ENCODE results near the gene RRP1B. TPM values are rescaled to one million over a fixed set of nuclear protein-coding genes. Genes with fewer than 3 reads are reported as not detected.
"Not testable (repeated sequence)": the region's sequence is repeated elsewhere in the genome, so short reads cannot be mapped to it uniquely, and the experiment has no call there.

RRP1B gene
- total and polyA plus RNA-seq, 2 donors (not counting 1 experiment from before 2014, with no cell fraction given) = 6.0 to 22.4 TPM

- Mint-ChIP-seq H3K27me3 (peaks cover 24% of the 10 kb centered on the region), H3K4me1 (peaks cover 24% of the 10 kb centered on the region)
- ATAC-seq (ENCODE audit: low read depth); intact Hi-C loops (cut with micrococcal nuclease); H3K27ac Mint-ChIP-seq; H3K4me3 ChIP-seq (ENCODE audit: control extremely low read depth in 1 of 5, extremely low read depth in 1 of 5, insufficient read depth in 1 of 5, low read depth in 2 of 5, low read length in 4 of 5); H3K27ac ChIP-seq (ENCODE audit: low read length in 2 of 2); H3K79me2 ChIP-seq (ENCODE audit: control insufficient read depth, insufficient read depth, low read length); H4K20me1 ChIP-seq (ENCODE audit: control insufficient read depth, insufficient read depth, low read length, poor library complexity, severe bottlenecking); H3K9ac ChIP-seq (ENCODE audit: low read length); DNase-seq; H3K4me2 ChIP-seq (replicated peaks; ENCODE audit: low read depth, low read length, poor library complexity, severe bottlenecking); H3K9me3 Mint-ChIP-seq (ENCODE audit: insufficient read depth); H3K4me3 Mint-ChIP-seq; H3K9me3 ChIP-seq (ENCODE audit: control extremely low read depth in 1 of 3, control insufficient read depth in 2 of 3, insufficient read depth in 1 of 3, low read length in 2 of 3); H3K36me3 ChIP-seq (replicated peaks in 1 of 2; ENCODE audit: control extremely low read depth in 1 of 2, control insufficient read depth in 1 of 2, extremely low read depth in 1 of 2, insufficient read depth in 2 of 2, low read length in 1 of 2); H2AFZ ChIP-seq (ENCODE audit: insufficient read depth, low read depth, low read length, poor library complexity, severe bottlenecking): not testable (repeated sequence)
- H3K4me1 ChIP-seq (ENCODE audit: control insufficient read depth in 2 of 2, insufficient read depth in 2 of 2, low read length in 2 of 2) = peaks cover 20 to 22% of the 10 kb centered on the region in 2 donors
- ChIA-PET CTCF (interaction anchor here (1.0 kb wide), 1 partner anchor 31 kb away, joined by 3 read pairs; no protein-coding TSS in a partner anchor), POLR2A (interaction anchor here (0.7 kb wide), 1 partner anchor 424 kb away, joined by 7 read pairs; no protein-coding TSS in a partner anchor)
- peaks cover 0 to 23% (median 4%) of the 10 kb centered on the region in 4 experiments for H3K27me3 ChIP-seq (replicated peaks in 1 of 4; ENCODE audit: control extremely low read depth in 1 of 4, control insufficient read depth in 3 of 4, insufficient read depth in 4 of 4, low read length in 3 of 4)
- WGBS (ENCODE audit: insufficient coverage) = 97% methylated on average over 5 of the region's 6 CpGs
Measured at GRCh38 chr21:43713123-43713522, 53.8 kb downstream of the RRP1B start.

- intact Hi-C loops (cut with micrococcal nuclease) = loop anchor here (2.0 kb wide), 1 partner anchor 70 kb away; no protein-coding TSS in a partner anchor
- ChIA-PET POLR2A (interaction anchor here (0.6 to 0.8 kb wide), 2 partner anchors 28 to 921 kb away, joined by 4 to 7 read pairs; no protein-coding TSS in a partner anchor), CTCF (interaction anchor here (0.9 to 1.5 kb wide), 4 partner anchors 12 to 71 kb away, joined by 3 to 7 read pairs (median 4); no protein-coding TSS in a partner anchor)
- peak; percentile 56 for DNase-seq
- Histone ChIP-seq H3K4me1 (ENCODE audit: control insufficient read depth in 2 of 2, insufficient read depth in 2 of 2, low read length in 2 of 2) (peaks cover 33 to 46% of the 10 kb centered on the region in 2 donors), H2AFZ (ENCODE audit: insufficient read depth, low read depth, low read length, poor library complexity, severe bottlenecking) (no peak overlapping the region), H3K79me2 (ENCODE audit: control insufficient read depth, insufficient read depth, low read length) (peaks cover 25% of the 10 kb centered on the region), H3K27ac (ENCODE audit: low read length in 2 of 2) (no peak overlapping the region), H3K4me2 (replicated peaks; ENCODE audit: low read depth, low read length, poor library complexity, severe bottlenecking) (peak overlapping the region; percentile 42), H3K9ac (ENCODE audit: low read length) (no peak overlapping the region), H3K36me3 (replicated peaks in 1 of 2; ENCODE audit: control extremely low read depth in 1 of 2, control insufficient read depth in 1 of 2, extremely low read depth in 1 of 2, insufficient read depth in 2 of 2, low read length in 1 of 2) (no peaks in the 10 kb centered on the region), H3K27me3 (replicated peaks in 1 of 4; ENCODE audit: control extremely low read depth in 1 of 4, control insufficient read depth in 3 of 4, insufficient read depth in 4 of 4, low read length in 3 of 4) (peaks cover 0 to 23% (median 4%) of the 10 kb centered on the region in 4 experiments), H4K20me1 (ENCODE audit: control insufficient read depth, insufficient read depth, low read length, poor library complexity, severe bottlenecking) (peaks cover 24% of the 10 kb centered on the region), H3K4me3 (ENCODE audit: control extremely low read depth in 1 of 5, extremely low read depth in 1 of 5, insufficient read depth in 1 of 5, low read depth in 2 of 5, low read length in 4 of 5) (no peak overlapping the region), H3K9me3 (ENCODE audit: control extremely low read depth in 1 of 3, control insufficient read depth in 2 of 3, insufficient read depth in 1 of 3, low read length in 2 of 3) (peaks cover 0 to 2% (median 0%) of the 10 kb centered on the region in 3 donors)
- Mint-ChIP-seq H3K27ac (peak overlapping the region; percentile 67), H3K4me1 (peaks cover 40% of the 10 kb centered on the region), H3K4me3 (peak overlapping the region; percentile 72), H3K27me3 (peaks cover 11% of the 10 kb centered on the region), H3K9me3 (ENCODE audit: insufficient read depth) (no peaks in the 10 kb centered on the region)
- 51% methylated on average over 4 of the region's 12 CpGs for WGBS (ENCODE audit: insufficient coverage)
- TF ChIP-seq CTCF (IDR thresholded peaks at IDR 0.05) = no peak
- TF ChIP-seq EZH2 (IDR thresholded peaks at IDR 0.05; ENCODE audit: borderline replicate concordance, insufficient read depth, low read depth, low read length, poor library complexity, severe bottlenecking) = no peak
- ATAC-seq (ENCODE audit: low read depth) = peak; percentile 9
Measured at GRCh38 chr21:43716376-43717165, 57.2 kb downstream of the RRP1B start.

Measured in B cell (primary cell).